Spleen (tissue), 11 donors: ENCODE results near the gene OR9Q2. TPM values are rescaled to one million over a fixed set of nuclear protein-coding genes. Genes with fewer than 3 reads are reported as not detected.

Source experiments
- DNase-seq: peaks from one replicate; pipeline ENCODE4 v3.0.0-alpha.2; 2020
- H3K27ac ChIP-seq, 8 donors: fragments of 200-600 bp; sonication (generic) in 7 of 8; 1 replicate in 4 of 8; 2 replicates in 4 of 8; pipeline versions ENCODE4 v1.5.0 to v1.8.0; 2016 to 2021; ENCODE audit warnings: inconsistent platforms in 4 of 8, mild to moderate bottlenecking in 4 of 8, moderate library complexity in 1 of 8
- H3K27me3 ChIP-seq, 7 donors: fragments of 200-600 bp; sonication (generic) in 6 of 7; replicated peaks in 1 of 7; 1 replicate in 4 of 7; 2 replicates in 3 of 7; pipeline versions ENCODE4 v1.5.0 to v1.8.0; 2016 to 2021; ENCODE audit warnings: inconsistent platforms in 3 of 7, mild to moderate bottlenecking in 1 of 7
- H3K36me3 ChIP-seq, 6 donors: fragments of 200-600 bp; sonication (generic) in 5 of 6; 1 replicate in 4 of 6; 2 replicates in 2 of 6; pipeline versions ENCODE4 v1.5.0 to v1.8.0; 2016 to 2021; ENCODE audit warnings: inconsistent platforms in 2 of 6
- H3K4me1 ChIP-seq, 6 donors: fragments of 200-600 bp; sonication (generic) in 5 of 6; 1 replicate in 3 of 6; 2 replicates in 3 of 6; pipeline versions ENCODE4 v1.5.0 to v1.8.0; 2016 to 2021; ENCODE audit warnings: inconsistent platforms in 3 of 6
- H3K4me3 ChIP-seq, 8 donors: fragments of 200-600 bp; sonication (generic) in 7 of 8; 1 replicate in 4 of 8; 2 replicates in 4 of 8; pipeline versions ENCODE4 v1.5.0 to v1.8.0; 2016 to 2021; ENCODE audit warnings: inconsistent platforms in 4 of 8, mild to moderate bottlenecking in 4 of 8, moderate library complexity in 2 of 8
- H3K9me3 ChIP-seq, 8 donors: fragments of 200-600 bp; sonication (generic) in 7 of 8; 1 replicate in 4 of 8; 2 replicates in 4 of 8; pipeline versions ENCODE4 v1.5.0 to v1.8.0; 2016 to 2021; ENCODE audit warnings: inconsistent platforms in 4 of 8
- CTCF ChIP-seq, 11 experiments: fragments of 200-600 bp in 7 of 11; fragments of 450-650 bp in 4 of 11; sonication (generic) in 4 of 11; IDR thresholded peaks in 8 of 11; conservative IDR thresholded peaks in 3 of 11; 1 replicate in 7 of 11; 2 replicates in 4 of 11; pipeline versions ENCODE4 v1.4.0 to v1.8.0; 2016 to 2021; ENCODE audit warnings: antibody characterized with exemption in 11 of 11, inconsistent platforms in 4 of 11, mild to moderate bottlenecking in 1 of 11
- POLR2A ChIP-seq, 3 donors: fragments of 450-650 bp; IDR thresholded peaks; one replicate each; pipeline ENCODE4 v1.5.1; 2017; ENCODE audit warnings: antibody characterized with exemption in 3 of 3, mild to moderate bottlenecking in 1 of 3
- POLR2AphosphoS5 ChIP-seq, 3 donors: sonication (generic); formaldehyde crosslinking; IDR thresholded peaks; one replicate each; pipeline ENCODE4 v1.5.1; 2017; ENCODE audit warnings: antibody characterized with exemption in 3 of 3
- WGBS, 5 donors: extraction: QIAGEN DNeasy Blood & Tissue Kit in 3 of 5; methylation state at CpG; one replicate each; pipeline versions ENCODE4 v1.1.5 to v1.1.7; 2013 to 2018; 5-methylcytosine and 5-hydroxymethylcytosine counted together
- intact Hi-C: fragments of 100-400 bp; cut with DNase I; formaldehyde crosslinking; loops from one replicate; pipeline ENCODE4 v1.15.0; 2023; ENCODE audit warnings: low total_unique reads
- polyA plus RNA-seq, 3 donors: library from polyadenylated mRNA; stranded (reverse); fragments of 200-250 nt; gene quantifications; one replicate each; pipeline ENCODE4 v1.2.1, GENCODE V29; 2013
- total RNA-seq, 7 donors: library from RNA; depleted of rRNA in 3 of 7; stranded (reverse); fragments of >200 nt in 3 of 7; fragmentation: NEBNext Ultra II Directional in 4 of 7; extraction: Animal tissue kit (Norgen Biotek cat#: 25700) in 4 of 7; gene quantifications; one replicate each; pipeline versions ENCODE4 v1.1.0 to v1.2.1, GENCODE V29; 2016 to 2021
- donor health status: healthy with polysubstance abuse.
- donor health status: DM: no; HTN: no; CAD: no; lungs with moderate emphysema.
- donor health status: DM: no; HTN: no; CAD: no.
- donor health status: Bipolar disorder and iron deficiency.
- donor health status: healthy.
- donor health status: DM: no; HTN: no; CAD: no.
- donor health status: DM: yes; HTN: yes; CAD: no.

OR9Q2 gene
- total and polyA plus RNA-seq, 10 donors, result not detected

- H3K4me1 ChIP-seq, result no peaks in the 10 kb centered on the region
- intact Hi-C loops, result no loop called here
- H3K36me3 ChIP-seq, result no peaks in the 10 kb centered on the region
- TF ChIP-seq CTCF (IDR thresholded peaks at IDR 0.05 in 8 of 11, conservative IDR thresholded peaks at IDR 0.05 in 3 of 11) (no peak), POLR2AphosphoS5 (IDR thresholded peaks at IDR 0.05) (no peak), POLR2A (IDR thresholded peaks at IDR 0.05) (no peak)
- no peak overlapping the region for H3K27ac ChIP-seq
- no peak for DNase-seq
- H3K4me3 ChIP-seq, result no peak overlapping the region
- WGBS, 5 donors, result 52 to 76% (median 70%) methylated on average over 1 of the region's 1 CpG
- H3K9me3 ChIP-seq, result no peaks in the 10 kb centered on the region
- peaks cover 0 to 4% (median 0%) of the 10 kb centered on the region in 7 donors for H3K27me3 ChIP-seq
These were observed 23.9 kb upstream of the OR9Q2 start for GRCh38 chr11:58164990-58165389.

GRCh38 chr11:58165504-58166106 lies 23.3 kb upstream of the OR9Q2 start:
- H3K27me3 ChIP-seq, result peaks cover 0 to 4% (median 0%) of the 10 kb centered on the region in 7 donors
- WGBS, 5 donors, result 69 to 78% (median 73%) methylated on average over 7 of the region's 7 CpGs

GRCh38 chr11:58177409-58178054 lies 11.3 kb upstream of the OR9Q2 start:
- Histone ChIP-seq H3K4me1 (no peaks in the 10 kb centered on the region), H3K4me3 (no peak overlapping the region), H3K9me3 (peaks cover 0 to 5% (median 0%) of the 10 kb centered on the region in 8 donors), H3K36me3 (no peaks in the 10 kb centered on the region), H3K27ac (no peak overlapping the region), H3K27me3 (peaks cover 0 to 19% (median 0%) of the 10 kb centered on the region in 7 donors)
- intact Hi-C loops, result no loop called here
- 71 to 81% (median 79%) methylated on average over 5 of the region's 5 CpGs for WGBS, 5 donors
- no peak for DNase-seq
- TF ChIP-seq POLR2A (IDR thresholded peaks at IDR 0.05), result no peak
- no peak for TF ChIP-seq POLR2AphosphoS5 (IDR thresholded peaks at IDR 0.05)
- no peak for TF ChIP-seq CTCF (IDR thresholded peaks at IDR 0.05 in 8 of 11, conservative IDR thresholded peaks at IDR 0.05 in 3 of 11)

More at GRCh38 chr11:58165504-58166106, 23.3 kb upstream of the OR9Q2 start:
- Histone ChIP-seq H3K36me3 (no peaks in the 10 kb centered on the region), H3K9me3 (no peaks in the 10 kb centered on the region), H3K4me3 (no peak overlapping the region), H3K4me1 (no peaks in the 10 kb centered on the region), H3K27ac (no peak overlapping the region)
- intact Hi-C loops, result no loop called here
- TF ChIP-seq CTCF (IDR thresholded peaks at IDR 0.05 in 8 of 11, conservative IDR thresholded peaks at IDR 0.05 in 3 of 11) (no peak), POLR2AphosphoS5 (IDR thresholded peaks at IDR 0.05) (no peak), POLR2A (IDR thresholded peaks at IDR 0.05) (no peak)
- no peak for DNase-seq

GRCh38 chr11:58178444-58178843 lies 10.4 kb upstream of the OR9Q2 start:
- no peak overlapping the region for H3K4me3 ChIP-seq
- H3K27ac ChIP-seq, result no peak overlapping the region
- H3K27me3 ChIP-seq, result peaks cover 0 to 19% (median 0%) of the 10 kb centered on the region in 7 donors
- no peak for DNase-seq
- intact Hi-C loops, result no loop called here
- 80 to 89% (median 80%) methylated on average over 6 of the region's 6 CpGs for WGBS, 5 donors
- H3K4me1 ChIP-seq, result no peaks in the 10 kb centered on the region
- H3K9me3 ChIP-seq, result peaks cover 0 to 4% (median 0%) of the 10 kb centered on the region in 8 donors
- TF ChIP-seq POLR2A (IDR thresholded peaks at IDR 0.05) (no peak), POLR2AphosphoS5 (IDR thresholded peaks at IDR 0.05) (no peak), CTCF (IDR thresholded peaks at IDR 0.05 in 8 of 11, conservative IDR thresholded peaks at IDR 0.05 in 3 of 11) (no peak)
- no peaks in the 10 kb centered on the region for H3K36me3 ChIP-seq
